ENCODE results near the gene DNPEP.

- TF ChIP-seq CTCF (IDR thresholded peaks at IDR 0.05), result no peak
- no peak for TF ChIP-seq EZH2 (IDR thresholded peaks at IDR 0.05; ENCODE audit: borderline replicate concordance, insufficient read depth, low read depth, low read length, poor library complexity, severe bottlenecking)
These were observed 28.0 kb upstream of the DNPEP start for GRCh38 chr2:219415580-219416234.

Measured in B cell (primary cell).